Measurements from ENCODE around the gene ILKAP.

DNA sequence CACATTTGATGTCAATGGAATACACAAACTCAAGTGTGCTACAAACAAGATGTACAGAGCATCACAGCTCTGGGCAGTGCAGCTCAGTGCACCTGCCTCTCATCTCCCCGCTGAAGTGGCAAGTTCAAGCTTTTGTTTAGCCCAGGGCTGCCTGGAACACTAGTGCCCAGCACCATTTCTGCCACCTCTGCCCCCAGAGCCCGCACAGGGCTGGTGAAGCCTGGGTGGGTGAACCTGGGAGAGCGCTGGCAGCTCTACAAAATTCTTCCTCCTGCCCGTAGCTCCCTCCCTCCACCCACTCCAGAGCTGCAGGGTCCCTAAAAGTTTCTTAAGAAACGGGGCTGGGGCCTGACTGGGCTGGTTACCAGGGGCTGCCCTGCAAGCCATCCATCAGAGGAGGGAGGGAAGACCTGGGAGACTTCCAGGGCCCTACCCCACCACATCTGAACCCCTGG, 34.8 kb upstream of the ILKAP start:
- TF ChIP-seq POLR2AphosphoS5 (IDR thresholded peaks at IDR 0.05; ENCODE audit: insufficient read depth in 1 of 2, low read depth in 1 of 2): no peak
- TF ChIP-seq, protein P1, sequence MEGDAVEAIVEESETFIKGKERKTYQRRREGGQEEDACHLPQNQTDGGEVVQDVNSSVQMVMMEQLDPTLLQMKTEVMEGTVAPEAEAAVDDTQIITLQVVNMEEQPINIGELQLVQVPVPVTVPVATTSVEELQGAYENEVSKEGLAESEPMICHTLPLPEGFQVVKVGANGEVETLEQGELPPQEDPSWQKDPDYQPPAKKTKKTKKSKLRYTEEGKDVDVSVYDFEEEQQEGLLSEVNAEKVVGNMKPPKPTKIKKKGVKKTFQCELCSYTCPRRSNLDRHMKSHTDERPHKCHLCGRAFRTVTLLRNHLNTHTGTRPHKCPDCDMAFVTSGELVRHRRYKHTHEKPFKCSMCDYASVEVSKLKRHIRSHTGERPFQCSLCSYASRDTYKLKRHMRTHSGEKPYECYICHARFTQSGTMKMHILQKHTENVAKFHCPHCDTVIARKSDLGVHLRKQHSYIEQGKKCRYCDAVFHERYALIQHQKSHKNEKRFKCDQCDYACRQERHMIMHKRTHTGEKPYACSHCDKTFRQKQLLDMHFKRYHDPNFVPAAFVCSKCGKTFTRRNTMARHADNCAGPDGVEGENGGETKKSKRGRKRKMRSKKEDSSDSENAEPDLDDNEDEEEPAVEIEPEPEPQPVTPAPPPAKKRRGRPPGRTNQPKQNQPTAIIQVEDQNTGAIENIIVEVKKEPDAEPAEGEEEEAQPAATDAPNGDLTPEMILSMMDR (IDR thresholded peaks at IDR 0.05): no peak
- no peak for TF ChIP-seq POLR2A (IDR thresholded peaks at IDR 0.05)
